ENCODE data around the gene UFSP2.
A peak's percentile ranks its signal among the peaks of the same experiment; 100 is the strongest.

UFSP2 gene

DNA sequence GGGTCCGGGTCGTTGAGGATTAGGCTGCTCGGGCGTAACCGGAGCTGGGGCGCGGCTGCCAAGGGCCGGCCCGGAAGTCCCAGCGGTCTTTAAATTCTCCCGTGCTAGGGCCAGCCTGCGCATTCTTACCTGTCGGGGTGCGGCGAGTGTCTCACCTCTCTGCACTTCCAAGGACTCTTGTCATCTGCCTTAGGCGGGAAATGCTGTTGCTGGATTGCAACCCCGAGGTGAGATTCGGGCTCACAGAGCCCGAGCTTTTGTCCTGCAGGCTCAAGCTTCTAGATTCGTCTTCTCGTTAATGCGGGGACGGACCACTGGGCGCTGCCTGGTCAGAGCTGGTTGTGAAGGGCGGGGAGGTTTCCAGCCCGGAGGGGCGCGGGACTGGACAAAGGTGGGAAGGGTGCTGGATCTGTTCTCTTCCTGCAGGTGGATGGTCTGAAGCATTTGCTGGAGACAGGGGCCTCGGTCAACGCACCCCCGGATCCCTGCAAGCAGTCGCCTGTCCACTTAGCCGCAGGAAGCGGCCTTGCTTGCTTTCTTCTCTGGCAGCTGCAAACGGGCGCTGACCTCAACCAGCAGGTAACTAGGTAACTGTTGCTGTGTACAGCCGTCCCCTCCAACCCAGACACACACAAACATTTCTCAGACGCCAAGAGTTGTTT lies 28.9 kb downstream of the UFSP2 start, which contains the start of gene ANKRD37:
Gene ANKRD37, plus strand, starts transcription at position 118 of the 662 bp plus-strand sequence. Its CDS starts 83 bp downstream, at position 201.
- peak within 1 kb of the TSS; percentile 55 for H3K4me3 ChIP-seq (ENCODE audit: low read depth, low read length)
- in situ Hi-C loops (cut with HindIII; ENCODE audit: low sequenced_read_pairs): loop anchor here (5.0 kb wide), 1 partner anchor 40 kb away; no protein-coding TSS in a partner anchor
- DNase-seq (ENCODE audit: low read depth): no peak
- TF ChIP-seq, protein P1, sequence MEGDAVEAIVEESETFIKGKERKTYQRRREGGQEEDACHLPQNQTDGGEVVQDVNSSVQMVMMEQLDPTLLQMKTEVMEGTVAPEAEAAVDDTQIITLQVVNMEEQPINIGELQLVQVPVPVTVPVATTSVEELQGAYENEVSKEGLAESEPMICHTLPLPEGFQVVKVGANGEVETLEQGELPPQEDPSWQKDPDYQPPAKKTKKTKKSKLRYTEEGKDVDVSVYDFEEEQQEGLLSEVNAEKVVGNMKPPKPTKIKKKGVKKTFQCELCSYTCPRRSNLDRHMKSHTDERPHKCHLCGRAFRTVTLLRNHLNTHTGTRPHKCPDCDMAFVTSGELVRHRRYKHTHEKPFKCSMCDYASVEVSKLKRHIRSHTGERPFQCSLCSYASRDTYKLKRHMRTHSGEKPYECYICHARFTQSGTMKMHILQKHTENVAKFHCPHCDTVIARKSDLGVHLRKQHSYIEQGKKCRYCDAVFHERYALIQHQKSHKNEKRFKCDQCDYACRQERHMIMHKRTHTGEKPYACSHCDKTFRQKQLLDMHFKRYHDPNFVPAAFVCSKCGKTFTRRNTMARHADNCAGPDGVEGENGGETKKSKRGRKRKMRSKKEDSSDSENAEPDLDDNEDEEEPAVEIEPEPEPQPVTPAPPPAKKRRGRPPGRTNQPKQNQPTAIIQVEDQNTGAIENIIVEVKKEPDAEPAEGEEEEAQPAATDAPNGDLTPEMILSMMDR (IDR thresholded peaks at IDR 0.05; ENCODE audit: low read depth, low read length, missing control alignments): no peak

DNA sequence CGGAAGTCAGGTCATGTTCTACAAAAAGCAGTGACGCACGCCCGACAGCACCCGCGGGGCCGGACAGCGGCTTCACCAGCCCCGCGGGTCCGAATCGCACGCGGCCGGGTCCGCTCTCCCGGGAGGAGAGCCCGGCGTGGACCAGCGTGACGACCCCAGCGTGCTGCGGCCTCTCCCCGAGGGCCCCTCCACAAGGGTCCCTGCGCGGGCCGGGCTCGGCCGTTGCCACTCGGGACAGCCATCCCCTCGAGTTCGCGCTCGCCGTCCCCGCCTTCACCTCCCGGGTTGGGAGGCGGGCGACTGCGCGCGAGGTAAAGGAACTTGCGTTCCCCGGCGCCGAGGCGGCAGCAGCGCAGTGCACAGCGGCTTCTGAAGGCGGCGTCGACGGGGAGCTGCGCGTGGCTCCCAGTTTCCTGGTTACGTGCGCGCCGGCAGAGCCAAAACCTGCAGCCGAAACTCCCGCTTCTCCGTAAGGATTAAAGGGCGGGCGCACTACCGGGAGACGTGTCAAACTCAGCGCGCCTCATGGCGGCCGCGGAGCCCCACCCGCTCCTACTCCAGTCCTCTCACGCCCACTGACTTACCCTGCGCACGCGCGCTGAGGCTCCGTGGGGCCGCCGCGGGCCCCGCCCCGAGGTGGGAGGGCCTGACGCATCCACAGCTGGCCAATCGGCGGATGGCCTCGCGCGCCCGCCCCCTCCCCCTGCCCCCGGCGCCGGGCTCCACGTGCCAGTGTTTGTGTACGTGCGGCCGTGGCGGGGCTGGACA lies 29.6 kb downstream of the UFSP2 start:
- peak; percentile 91 for DNase-seq (ENCODE audit: low read depth)
- TF ChIP-seq, protein P1 (IDR thresholded peaks at IDR 0.05; ENCODE audit: low read depth, low read length, missing control alignments): no peak
- in situ Hi-C loops (cut with HindIII; ENCODE audit: low sequenced_read_pairs): loop anchor here (5.0 kb wide), 1 partner anchor 39 kb away; no protein-coding TSS in a partner anchor
- peak overlapping the region; percentile 55 for H3K4me3 ChIP-seq (ENCODE audit: low read depth, low read length)

DNA sequence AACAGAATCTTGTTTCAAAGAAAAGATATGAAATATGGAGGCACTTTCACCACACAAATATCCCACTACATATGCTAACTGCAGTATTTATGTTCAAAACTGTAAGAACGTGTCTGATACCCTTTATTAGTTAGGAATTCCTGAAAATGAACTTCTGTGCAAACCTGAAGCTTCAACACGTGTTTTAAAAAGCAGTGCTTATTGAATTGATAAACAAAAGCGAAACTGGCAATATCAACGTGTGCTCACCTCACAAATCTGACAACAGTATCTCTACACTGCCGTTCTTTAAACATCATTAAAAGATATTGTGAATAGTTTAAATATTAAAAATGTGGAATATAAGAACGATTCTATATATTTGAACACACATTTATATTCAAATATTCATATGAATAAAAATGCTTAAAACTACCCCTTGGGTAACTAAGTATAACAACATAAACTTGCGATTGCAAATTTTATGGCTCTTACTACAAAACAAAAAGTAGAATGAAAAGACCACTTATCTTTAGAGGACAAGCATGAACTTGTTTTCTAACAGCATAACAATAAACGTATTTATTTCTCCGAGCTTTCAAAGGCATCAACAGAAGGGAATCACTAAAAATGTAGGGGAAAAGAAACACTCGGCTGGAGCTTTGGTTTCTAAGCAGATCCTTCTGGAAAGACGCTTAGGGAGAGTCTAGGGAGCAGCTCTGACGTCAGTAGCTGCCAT lies 30.4 kb downstream of the UFSP2 start, which contains the start of gene LRP2BP:
Gene LRP2BP, minus strand, starts transcription at position 687 of the 718 bp plus-strand sequence. CDS start 17,738 bp downstream, outside the sequence.
- in situ Hi-C loops (cut with HindIII; ENCODE audit: low sequenced_read_pairs): loop anchor here (5.0 kb wide), 1 partner anchor 38 kb away; no protein-coding TSS in a partner anchor
- DNase-seq (ENCODE audit: low read depth): peak; percentile 80
- peak within 1 kb of the TSS; percentile 55 for H3K4me3 ChIP-seq (ENCODE audit: low read depth, low read length)
- TF ChIP-seq, protein P1 (IDR thresholded peaks at IDR 0.05; ENCODE audit: low read depth, low read length, missing control alignments): no peak

DNA sequence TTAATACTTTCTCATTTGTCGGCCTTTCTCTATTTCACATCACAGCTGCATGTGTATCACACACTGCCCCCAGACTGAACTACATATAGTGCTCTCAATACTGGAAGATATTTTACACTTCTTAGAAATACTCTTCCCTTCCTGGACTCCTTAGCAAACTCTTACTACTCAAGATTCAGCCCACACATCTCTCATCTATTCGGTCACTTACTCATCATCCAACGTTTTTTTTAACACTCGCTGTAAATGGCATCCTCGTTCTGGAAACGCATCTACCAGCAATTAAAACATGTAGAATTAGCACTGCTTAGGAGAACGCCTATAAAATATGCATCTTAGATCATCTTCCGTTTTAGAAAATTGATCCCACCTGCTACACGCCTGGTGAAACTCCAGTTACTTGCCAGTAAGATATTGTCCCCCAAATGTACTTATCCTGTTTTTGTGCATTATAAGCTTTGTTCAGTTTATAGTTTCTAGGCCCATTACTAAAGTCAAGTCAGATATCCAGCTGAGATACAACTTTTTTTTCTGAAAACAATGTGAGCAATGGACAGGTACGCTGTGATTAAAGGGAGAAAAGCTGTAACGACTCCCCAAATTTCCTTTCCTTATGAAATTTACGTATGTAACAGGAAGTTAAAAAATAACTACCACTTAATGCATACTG lies 31.1 kb downstream of the UFSP2 start:
- in situ Hi-C loops (cut with HindIII; ENCODE audit: low sequenced_read_pairs): loop anchor here (5.0 kb wide), 1 partner anchor 37 kb away; no protein-coding TSS in a partner anchor
- no peak overlapping the region for H3K4me3 ChIP-seq (ENCODE audit: low read depth, low read length)
- DNase-seq (ENCODE audit: low read depth): no peak
- TF ChIP-seq, protein P1 (IDR thresholded peaks at IDR 0.05; ENCODE audit: low read depth, low read length, missing control alignments): no peak

DNA sequence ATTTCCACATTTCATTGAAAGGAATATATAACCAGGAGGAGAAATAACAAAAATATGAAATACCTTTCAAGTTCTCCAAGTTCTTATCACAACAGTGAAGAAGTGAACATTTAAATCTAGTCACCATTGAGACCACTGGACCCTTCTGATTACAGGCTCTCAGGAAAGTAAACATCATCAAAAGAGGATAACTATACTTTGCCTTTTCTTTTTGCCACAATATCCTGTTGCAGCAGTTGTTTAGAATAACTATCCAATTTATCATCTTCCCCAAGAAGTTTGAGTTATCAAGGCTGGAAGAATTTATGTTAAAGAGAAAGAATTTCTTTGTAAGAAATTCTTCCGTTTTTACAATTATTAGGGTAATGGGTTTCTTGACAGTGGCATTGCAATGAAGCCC lies 33.6 kb downstream of the UFSP2 start:
- H3K4me3 ChIP-seq (ENCODE audit: low read depth, low read length): no peak overlapping the region
- TF ChIP-seq, protein P1 (IDR thresholded peaks at IDR 0.05; ENCODE audit: low read depth, low read length, missing control alignments): no peak
- in situ Hi-C loops (cut with HindIII; ENCODE audit: low sequenced_read_pairs): no loop called here
- no peak for DNase-seq (ENCODE audit: low read depth)
